Fibroblast of villous mesenchyme (primary cell): Measurements from ENCODE around the gene VAV3. TPM values are rescaled to one million over a fixed set of nuclear protein-coding genes. Genes with fewer than 3 reads are reported as not detected.

Experiments
- DNase-seq: peaks from one replicate; pipeline ENCODE4 v3.0.0-alpha.2; 2010; ENCODE audit warnings: low read depth
- H3K4me3 ChIP-seq: 2 replicates; pipeline ENCODE4 v1.5.1; 2011; ENCODE audit warnings: low read depth, mild to moderate bottlenecking, low read length
- total RNA-seq: library from RNA; depleted of rRNA; stranded (reverse); fragments of >200 nt; gene quantifications from 2 replicates; pipeline ENCODE4 v1.2.3, GENCODE V29; 2012
- TF ChIP-seq, protein P1 (sequence below): IDR thresholded peaks from 2 replicates; pipeline ENCODE4 v1.5.1; 2012; ENCODE audit warnings: low read depth, mild to moderate bottlenecking, low read length; ENCODE audit not compliant: insufficient read depth

The VAV3 gene
- total RNA-seq, 1 donor: 0.43 TPM

DNA sequence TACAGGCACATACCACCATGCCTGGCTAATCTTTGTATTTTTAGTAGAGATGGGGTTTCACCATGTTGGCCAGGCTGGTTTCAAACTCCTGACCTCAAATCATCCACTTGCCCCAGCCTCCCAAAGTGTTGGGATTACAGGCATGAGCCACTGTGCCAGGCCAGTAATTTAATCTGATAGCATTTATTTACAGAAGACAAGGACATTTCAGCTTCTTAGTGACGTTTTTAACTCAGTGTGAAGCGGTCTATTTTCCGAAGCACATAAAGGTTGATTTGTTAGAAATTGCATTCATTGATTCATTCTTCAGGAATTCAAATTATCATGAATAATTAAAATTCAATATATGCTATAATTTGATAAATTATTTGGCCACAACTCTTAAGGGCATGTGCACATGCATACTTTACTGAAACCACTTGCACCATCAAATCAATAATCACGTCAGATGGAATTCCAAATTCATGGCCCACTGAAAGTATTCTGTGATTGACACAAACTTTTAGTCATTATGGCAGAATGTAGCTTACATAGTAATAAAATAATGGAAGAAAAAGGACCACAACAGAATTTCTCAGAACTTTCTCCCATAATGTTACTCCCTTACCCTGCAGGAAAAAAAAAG lies 339.5 kb downstream of the VAV3 start:
- DNase-seq: no peak
- H3K4me3 ChIP-seq: no peak overlapping the region
- TF ChIP-seq, protein P1, sequence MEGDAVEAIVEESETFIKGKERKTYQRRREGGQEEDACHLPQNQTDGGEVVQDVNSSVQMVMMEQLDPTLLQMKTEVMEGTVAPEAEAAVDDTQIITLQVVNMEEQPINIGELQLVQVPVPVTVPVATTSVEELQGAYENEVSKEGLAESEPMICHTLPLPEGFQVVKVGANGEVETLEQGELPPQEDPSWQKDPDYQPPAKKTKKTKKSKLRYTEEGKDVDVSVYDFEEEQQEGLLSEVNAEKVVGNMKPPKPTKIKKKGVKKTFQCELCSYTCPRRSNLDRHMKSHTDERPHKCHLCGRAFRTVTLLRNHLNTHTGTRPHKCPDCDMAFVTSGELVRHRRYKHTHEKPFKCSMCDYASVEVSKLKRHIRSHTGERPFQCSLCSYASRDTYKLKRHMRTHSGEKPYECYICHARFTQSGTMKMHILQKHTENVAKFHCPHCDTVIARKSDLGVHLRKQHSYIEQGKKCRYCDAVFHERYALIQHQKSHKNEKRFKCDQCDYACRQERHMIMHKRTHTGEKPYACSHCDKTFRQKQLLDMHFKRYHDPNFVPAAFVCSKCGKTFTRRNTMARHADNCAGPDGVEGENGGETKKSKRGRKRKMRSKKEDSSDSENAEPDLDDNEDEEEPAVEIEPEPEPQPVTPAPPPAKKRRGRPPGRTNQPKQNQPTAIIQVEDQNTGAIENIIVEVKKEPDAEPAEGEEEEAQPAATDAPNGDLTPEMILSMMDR: no peak

DNA sequence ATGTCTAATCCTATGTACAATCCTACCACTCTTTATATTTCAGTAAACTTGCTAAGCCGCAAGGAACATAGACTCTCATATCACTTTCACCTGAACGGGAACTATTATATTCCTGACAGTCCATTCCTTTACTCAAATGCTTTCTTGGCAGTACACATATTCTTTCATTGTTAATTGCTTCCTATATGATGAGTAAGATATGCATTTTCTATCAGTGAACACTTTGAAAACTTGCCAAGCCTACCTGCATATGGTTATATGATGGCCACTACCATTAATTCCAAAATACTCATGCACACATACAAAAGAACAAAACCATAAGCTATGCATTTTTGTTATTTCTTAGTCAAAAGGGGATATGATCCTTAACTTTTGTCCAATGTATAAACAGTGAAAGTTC lies 341.5 kb downstream of the VAV3 start:
- TF ChIP-seq, protein P1: no peak
- DNase-seq: no peak
- no peak overlapping the region for H3K4me3 ChIP-seq

DNA sequence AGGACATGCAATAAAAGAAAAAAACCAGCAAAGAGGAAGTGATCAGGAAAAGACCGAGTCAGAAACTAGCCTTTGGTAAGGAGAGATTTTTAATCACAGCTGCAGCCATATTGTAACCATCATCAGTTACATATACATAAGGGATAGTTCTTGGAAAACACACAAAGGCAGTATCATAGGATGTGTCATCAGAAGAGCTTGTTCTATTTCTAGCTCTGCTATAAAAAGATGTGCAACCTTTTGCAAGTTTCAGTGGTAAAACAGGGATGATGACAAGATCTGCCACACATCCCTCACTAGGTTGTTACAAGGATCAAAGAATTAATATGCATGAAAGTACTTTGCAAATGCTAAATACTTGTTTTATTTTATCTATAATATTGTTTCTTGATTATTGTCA lies 342.0 kb downstream of the VAV3 start:
- TF ChIP-seq, protein P1: no peak
- H3K4me3 ChIP-seq: no peak overlapping the region
- peak; percentile 9 for DNase-seq

DNA sequence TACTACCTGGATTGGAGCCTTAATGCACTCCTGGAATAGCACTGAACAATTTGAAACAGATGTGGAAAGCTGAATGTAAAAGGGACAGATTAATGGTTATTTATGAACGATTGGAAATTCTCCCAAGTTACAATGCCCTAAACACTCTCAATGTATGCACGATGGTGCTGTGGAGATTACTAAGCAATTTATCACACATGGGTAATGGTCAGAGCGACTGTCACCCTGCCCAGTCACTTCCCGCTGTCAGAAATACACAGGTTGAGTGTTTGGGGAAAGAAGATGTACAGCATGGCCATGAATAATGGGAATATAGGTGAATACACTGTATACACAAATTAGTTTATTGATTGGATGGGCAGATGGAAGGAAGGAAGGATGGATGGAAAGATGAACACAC lies 342.4 kb downstream of the VAV3 start:
- DNase-seq: no peak
- TF ChIP-seq, protein P1: no peak
- no peak overlapping the region for H3K4me3 ChIP-seq

DNA sequence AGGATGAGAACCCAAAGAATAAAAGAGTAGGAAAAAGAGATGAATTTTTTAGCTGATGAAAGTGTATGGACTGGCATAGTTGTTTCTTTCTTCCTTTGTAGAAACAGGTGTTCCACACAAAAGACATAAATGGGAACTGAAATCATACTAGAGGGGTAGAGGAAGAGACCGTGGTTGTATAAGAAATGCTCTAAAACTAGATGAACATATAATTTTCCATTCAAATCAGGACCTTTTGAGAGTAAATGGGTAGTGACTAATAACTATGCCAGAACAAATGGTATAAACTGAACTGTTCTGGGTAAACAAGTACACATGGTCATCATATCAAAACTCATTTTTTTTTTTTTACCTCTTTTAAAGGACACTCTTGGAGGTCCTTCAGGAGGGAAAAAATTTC lies 344.2 kb downstream of the VAV3 start:
- no peak overlapping the region for H3K4me3 ChIP-seq
- TF ChIP-seq, protein P1: no peak
- no peak for DNase-seq

DNA sequence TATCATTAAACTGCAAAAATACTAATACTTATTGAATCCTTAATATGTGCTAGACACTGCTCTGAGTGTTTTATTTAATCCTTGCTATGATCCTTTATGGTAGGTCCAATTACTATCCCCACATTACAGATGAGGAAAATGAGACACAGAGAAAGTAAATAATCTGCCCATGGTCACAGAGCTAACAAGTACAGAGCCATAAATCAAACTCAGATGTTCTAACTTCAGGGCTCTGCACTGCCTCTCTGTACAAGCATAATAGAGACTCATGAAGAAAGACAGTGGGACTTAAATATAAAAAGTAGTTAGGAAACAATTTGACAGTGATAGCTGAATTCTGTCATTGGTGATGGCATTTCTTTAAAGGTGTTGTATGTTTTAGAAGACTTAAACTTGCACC lies 346.4 kb downstream of the VAV3 start:
- no peak overlapping the region for H3K4me3 ChIP-seq
- TF ChIP-seq, protein P1: no peak
- DNase-seq: no peak

DNA sequence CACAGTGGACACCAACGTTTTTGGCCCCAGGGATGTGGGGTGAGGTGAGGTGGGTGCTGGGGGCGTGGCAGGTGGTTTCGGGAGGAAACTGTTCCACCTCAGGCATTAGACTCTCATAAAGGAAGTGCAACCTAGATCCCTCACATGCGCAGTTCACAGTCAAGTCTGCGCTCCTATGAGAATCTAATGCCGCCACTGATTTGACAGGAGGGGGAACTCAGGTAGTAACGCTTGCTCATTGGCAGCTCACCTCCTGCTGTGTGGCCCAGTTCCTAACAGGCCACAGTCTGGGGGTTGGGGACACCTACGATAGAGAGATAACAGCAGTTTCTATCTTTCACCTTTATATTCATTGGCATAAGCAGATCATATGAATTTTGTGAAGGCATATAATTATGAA lies 347.1 kb downstream of the VAV3 start:
- DNase-seq: no peak
- TF ChIP-seq, protein P1: no peak
- no peak overlapping the region for H3K4me3 ChIP-seq
